Activated naive CD4-positive, alpha-beta T cell treated with anti-CD3 and anti-CD28 coated beads, Interleukin-2, amount 50 U/mL, for 24 hours (primary cell): ENCODE data around the gene GSE1.

ENCODE experiments used
- H3K27ac Mint-ChIP-seq: one replicate; pipeline ENCODE4 v1.8.0; 2021; ENCODE audit warnings: mild to moderate bottlenecking, mixed read lengths
- H3K27me3 Mint-ChIP-seq: one replicate; pipeline ENCODE4 v1.8.0; 2021; ENCODE audit warnings: mixed read lengths
- H3K36me3 Mint-ChIP-seq: one replicate; pipeline ENCODE4 v1.8.0; 2021; ENCODE audit warnings: mixed read lengths
- H3K4me1 Mint-ChIP-seq: one replicate; pipeline ENCODE4 v1.8.0; 2021; ENCODE audit warnings: mixed read lengths
- H3K4me3 Mint-ChIP-seq: one replicate; pipeline ENCODE4 v1.8.0; 2021; ENCODE audit warnings: mild to moderate bottlenecking, mixed read lengths
- H3K9me3 Mint-ChIP-seq: one replicate; pipeline ENCODE4 v1.8.0; 2021; ENCODE audit warnings: mixed read lengths

The GSE1 gene

DNA sequence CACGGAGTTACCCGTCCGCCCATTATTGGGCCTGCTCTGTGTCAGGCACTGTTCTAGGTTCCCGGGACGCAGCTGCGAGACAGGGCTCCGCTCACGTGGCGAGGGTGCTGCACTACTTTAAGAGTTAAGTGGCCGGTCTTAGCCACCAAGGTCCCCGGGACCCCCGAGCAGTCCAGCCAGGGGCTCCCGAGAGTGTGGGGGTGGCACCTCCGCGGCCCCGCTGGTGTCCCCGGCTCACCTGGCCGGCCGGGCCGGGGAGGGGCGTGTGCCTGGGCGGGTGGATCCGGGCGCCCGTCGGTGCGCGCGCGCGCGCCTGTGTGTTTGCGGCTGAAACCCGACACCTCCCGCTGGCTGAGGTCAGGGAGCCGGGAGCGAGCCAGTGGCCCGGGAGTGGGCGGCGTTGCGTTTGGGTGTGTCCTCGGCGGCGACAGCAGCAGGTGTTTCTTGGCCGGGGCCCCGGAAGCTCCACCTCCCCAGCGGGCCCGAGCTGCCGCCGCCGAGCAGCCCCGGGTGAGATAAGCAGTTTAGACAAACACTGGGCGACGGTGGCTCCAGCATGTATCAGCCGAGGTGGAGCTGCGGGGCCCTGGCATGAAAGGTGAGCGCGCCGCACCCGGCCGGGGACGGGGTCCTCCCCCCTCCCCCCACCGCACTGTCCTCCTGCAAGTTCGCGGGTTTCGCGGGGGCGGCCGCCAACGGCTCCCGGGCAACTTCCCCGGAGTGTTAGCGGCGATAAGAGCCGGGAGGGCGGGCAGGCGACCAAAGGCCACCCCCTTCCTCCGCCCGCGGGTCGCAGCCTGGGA, at the start of gene GSE1:
TSS of gene GSE1 (plus strand) at position 522 of the 803 bp plus-strand sequence. CDS start at position 592, 70 bp downstream.
- Mint-ChIP-seq H3K4me3 (peak within 1 kb of the TSS; percentile 58), H3K27me3 (peaks cover 4% of the 10 kb centered on the region), H3K36me3 (no peaks in the 10 kb centered on the region), H3K27ac (no peak within 1 kb of the TSS), H3K4me1 (peaks cover 37% of the 10 kb centered on the region), H3K9me3 (no peaks in the 10 kb centered on the region)

DNA sequence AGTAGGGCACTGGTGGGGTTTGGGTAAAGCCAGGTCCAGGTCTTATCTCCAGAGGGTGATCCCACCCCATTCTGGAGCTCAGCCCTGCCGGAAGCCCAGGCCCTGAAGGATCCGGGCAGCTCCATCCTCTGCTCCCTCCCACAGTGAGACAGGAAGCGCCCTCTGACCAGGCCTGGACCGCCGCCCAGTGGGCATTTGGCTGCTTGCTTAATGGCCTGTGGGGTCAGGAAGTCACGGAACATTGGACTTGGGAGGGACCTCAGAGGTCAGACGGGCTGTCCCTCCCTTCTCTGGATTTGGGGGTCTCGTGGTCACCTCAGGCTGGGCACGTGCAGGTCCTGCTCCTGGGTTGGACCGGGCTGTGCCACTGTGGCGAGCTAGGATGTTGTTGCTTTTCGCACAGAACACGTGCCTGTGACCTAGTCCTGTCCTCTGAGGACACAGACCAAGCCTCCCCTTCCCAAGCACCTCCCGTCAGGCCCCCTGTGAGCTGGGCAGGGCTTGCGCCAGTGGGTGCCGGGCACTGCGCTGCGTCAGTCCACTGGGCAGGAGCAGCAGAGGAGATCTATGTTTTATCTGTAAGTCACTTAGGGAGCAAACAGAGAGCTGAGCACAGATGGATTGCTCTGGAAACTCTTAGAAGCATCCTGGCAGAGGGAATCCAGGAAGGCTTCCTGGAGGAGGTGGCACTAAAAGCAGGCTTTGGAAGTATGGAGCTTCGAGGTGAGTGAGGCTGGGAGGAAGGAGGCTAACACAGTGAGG, 49.4 kb upstream of the GSE1 start:
- Mint-ChIP-seq H3K27ac (no peak overlapping the region), H3K9me3 (no peaks in the 10 kb centered on the region), H3K36me3 (no peaks in the 10 kb centered on the region), H3K4me1 (peaks cover 46% of the 10 kb centered on the region), H3K27me3 (no peaks in the 10 kb centered on the region), H3K4me3 (no peak overlapping the region)

DNA sequence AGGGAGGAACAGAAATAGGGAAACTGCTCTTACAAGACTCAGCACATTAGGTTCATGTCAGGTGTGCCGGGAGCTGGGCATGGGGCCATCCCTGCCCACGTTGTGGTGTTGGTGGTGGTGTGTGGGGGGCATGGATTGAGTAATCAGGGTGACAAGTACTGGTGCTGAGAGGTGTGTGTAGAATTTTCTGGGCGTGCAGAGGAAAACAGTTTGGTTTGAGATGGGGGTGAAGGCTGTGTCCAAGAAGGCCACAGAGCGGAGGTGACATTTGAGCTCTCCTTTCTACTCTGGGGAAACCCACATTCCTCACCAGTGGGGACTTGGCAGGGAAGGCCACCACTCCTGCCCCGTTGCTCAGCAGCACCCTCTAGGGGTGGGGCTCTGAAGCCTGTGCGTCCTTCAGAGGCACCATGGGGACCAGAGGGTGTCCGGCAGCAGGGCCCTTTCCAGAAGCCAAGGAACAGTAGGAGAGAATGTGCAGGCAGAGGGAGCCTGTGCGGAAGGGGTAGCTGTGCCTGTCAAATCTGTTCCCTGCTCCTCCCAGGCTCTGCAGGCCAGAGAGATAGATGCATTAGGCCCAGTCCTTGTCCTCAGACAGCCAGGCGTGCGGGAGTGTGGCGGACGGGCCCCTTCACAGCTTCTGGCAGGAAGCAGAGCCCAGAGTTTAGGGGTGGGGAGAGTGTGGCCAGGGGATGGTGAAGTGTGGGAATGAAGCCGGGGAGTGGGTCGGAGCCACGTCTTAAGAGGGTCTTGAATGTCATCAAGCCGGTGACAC, 48.7 kb upstream of the GSE1 start:
- Mint-ChIP-seq H3K4me3 (no peak overlapping the region), H3K27ac (no peak overlapping the region), H3K27me3 (no peaks in the 10 kb centered on the region), H3K9me3 (no peaks in the 10 kb centered on the region), H3K36me3 (no peaks in the 10 kb centered on the region), H3K4me1 (peaks cover 49% of the 10 kb centered on the region)

DNA sequence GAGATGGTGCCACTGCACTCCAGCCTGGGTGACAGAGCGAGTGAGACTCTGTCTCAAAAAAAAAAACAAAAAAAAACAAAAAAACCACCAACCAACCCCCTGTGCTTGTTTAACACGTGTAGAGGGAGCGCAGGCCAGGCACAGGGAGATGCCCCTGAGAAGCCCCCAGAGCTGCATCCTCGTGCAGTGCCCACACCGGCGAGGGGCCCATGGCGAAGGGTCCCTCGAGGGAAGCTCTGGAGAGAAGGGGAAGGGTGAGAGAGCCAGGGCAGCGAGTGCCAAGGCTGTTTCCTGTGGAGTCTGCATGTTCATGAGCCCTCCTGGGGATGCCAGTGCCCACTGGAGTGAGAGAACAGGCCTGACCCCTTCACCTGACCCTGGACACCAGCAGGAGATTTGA, 47.8 kb upstream of the GSE1 start:
- Mint-ChIP-seq H3K36me3 (no peaks in the 10 kb centered on the region), H3K4me1 (peaks cover 55% of the 10 kb centered on the region), H3K27ac (no peak overlapping the region), H3K4me3 (no peak overlapping the region), H3K27me3 (no peaks in the 10 kb centered on the region), H3K9me3 (no peaks in the 10 kb centered on the region)

DNA sequence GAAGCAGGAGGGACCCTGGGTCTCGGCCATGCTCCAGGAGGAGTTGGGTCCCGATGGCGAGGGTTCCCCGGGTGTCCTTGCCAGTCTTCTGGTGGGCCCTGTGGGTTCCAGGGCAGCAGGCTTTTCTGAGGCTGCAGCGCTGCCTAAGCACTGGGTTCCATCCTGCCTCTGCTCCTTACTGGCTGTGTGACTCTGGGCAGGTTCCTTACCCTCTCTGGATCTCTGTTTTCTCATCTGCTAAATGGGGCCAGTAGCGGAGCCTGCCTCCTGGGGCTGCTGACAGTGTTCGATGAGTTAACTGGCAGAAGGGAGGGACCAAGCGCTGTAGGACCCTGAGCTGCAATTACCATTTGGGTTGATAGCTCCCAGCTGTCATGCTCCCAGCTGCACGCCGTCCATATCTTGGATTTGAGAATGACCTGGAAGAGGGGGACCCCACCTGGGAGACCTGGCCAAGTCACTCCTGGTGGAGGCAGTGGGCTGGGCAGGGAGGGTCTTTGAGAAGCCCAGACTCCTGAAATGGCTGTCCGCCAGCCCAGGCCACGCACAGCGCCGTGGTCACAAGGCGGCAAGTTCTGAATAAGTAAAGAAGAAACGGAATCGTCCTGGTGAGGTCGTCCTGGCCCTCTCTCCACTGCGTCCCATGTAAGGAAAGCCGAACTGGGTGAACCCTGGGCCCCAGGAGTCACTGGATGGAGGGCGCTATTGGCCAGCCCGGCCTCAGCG, 47.2 kb upstream of the GSE1 start:
- Mint-ChIP-seq H3K27ac (no peak overlapping the region), H3K36me3 (no peaks in the 10 kb centered on the region), H3K4me1 (peaks cover 61% of the 10 kb centered on the region), H3K9me3 (no peaks in the 10 kb centered on the region), H3K4me3 (no peak overlapping the region), H3K27me3 (no peaks in the 10 kb centered on the region)

DNA sequence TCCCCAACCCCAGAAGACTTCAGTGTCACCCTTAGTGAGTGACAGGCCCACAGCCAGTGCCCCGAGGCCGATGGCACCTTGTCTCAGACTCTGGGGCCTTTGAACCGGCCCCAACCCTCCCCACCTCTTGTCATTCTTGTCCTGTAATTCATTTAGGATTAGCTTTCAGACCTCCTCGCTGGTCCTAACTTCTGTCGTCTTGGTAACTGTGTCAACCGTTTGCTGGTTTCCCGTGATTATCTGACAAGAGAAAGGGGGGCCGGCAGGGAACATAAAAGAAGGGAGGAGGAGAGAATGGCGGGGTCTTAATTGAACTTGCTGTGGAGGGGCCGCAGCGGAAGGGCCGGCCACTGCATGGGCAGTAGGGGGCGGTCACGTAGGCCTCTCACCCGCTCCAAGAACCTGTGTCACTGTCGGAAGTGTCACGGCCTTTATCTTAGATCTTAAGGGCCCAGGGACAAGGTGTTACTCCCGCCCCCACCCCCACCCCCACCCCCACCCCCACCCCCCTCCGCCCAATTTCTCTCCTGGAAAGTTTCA, 46.5 kb upstream of the GSE1 start:
- H3K27ac Mint-ChIP-seq, result peak overlapping the region; percentile 23
- no peak overlapping the region for H3K4me3 Mint-ChIP-seq
- no peaks in the 10 kb centered on the region for H3K27me3 Mint-ChIP-seq
- peaks cover 68% of the 10 kb centered on the region for H3K4me1 Mint-ChIP-seq
- H3K9me3 Mint-ChIP-seq, result no peaks in the 10 kb centered on the region
- no peaks in the 10 kb centered on the region for H3K36me3 Mint-ChIP-seq

DNA sequence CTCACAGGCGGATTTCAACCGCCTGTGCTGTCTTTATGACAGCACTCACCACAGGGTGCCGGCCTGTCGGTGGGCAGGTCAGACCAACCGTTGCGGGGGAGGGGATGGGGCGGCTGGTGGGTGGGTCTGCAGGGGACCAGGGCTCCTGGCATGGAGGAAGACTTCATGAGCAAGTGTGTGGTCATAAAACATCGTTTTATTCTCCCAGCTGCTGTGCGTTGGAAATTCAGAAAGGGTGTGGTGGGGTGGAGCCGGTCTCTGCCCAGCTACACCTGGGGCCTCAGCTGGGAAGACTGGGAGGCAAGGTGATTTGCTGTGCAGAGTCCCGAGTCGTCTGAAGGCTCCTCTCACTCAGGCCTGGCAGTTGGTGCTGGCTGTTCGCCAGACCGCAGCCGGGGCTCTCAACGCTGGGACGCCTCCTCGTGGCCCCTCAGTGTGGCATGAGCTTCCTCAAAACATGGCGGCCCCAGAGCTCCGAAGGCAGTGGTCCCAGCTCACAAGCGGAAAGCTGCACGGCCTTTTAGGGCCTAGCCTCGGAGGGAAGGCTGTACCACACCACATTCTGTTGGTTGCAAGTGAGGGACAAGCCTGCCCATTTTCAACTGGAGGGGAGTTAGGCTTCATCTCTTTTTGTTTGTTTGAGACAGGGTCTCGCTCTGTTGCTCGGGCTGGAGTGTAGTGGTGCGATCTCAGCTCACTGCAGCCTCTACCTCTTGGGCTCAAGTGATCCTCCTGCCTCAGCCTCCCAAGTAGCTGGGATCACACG, 45.8 kb upstream of the GSE1 start:
- Mint-ChIP-seq H3K4me1 (peaks cover 73% of the 10 kb centered on the region), H3K9me3 (no peaks in the 10 kb centered on the region), H3K4me3 (no peak overlapping the region), H3K27me3 (no peaks in the 10 kb centered on the region), H3K36me3 (no peaks in the 10 kb centered on the region), H3K27ac (no peak overlapping the region)

DNA sequence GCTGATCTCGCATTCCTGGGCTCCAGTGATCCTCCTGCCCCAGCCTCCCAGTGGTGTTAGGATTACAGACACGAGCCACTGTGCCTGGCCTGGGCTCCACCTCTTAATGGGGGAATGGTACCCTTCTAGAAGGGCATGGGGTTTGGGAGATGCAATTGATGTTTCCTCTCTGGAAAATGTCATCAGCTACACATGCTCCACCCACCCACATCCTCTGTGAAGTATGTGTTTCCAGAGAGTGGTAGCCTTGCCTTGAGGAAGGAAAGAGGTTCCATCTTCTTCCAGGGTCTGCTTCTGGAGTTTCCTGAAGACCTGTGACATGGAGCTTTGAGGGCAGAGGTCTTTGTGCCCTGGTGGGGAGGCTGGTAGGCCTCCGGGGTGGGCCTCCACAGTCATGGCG, 45.2 kb upstream of the GSE1 start:
- H3K27me3 Mint-ChIP-seq, result no peaks in the 10 kb centered on the region
- no peaks in the 10 kb centered on the region for H3K36me3 Mint-ChIP-seq
- H3K4me1 Mint-ChIP-seq, result peaks cover 69% of the 10 kb centered on the region
- H3K4me3 Mint-ChIP-seq, result no peak overlapping the region
- H3K9me3 Mint-ChIP-seq, result no peaks in the 10 kb centered on the region
- H3K27ac Mint-ChIP-seq, result no peak overlapping the region

DNA sequence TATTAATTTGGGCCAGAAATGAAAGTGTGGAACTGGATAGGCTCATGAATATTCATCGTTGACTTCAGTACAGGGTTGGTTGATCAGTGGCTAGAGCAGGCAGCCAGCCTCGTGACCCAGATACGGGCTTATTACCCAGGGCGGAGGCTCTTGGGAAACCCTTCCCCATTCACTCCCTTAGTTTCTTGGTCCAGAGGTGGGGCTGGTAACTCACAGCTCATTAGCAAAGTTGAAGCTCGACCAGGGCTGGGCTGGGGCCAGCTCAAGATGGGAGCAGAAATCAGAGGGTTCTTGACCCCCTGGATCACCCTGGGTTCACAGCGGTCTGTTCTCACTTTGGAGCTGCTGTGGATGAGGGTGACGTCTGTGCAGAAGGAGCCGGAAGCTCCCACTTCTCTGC, 44.6 kb upstream of the GSE1 start:
- H3K9me3 Mint-ChIP-seq, result no peaks in the 10 kb centered on the region
- peaks cover 1% of the 10 kb centered on the region for H3K36me3 Mint-ChIP-seq
- H3K4me1 Mint-ChIP-seq, result peaks cover 69% of the 10 kb centered on the region
- no peak overlapping the region for H3K27ac Mint-ChIP-seq
- no peak overlapping the region for H3K4me3 Mint-ChIP-seq
- H3K27me3 Mint-ChIP-seq, result no peaks in the 10 kb centered on the region

DNA sequence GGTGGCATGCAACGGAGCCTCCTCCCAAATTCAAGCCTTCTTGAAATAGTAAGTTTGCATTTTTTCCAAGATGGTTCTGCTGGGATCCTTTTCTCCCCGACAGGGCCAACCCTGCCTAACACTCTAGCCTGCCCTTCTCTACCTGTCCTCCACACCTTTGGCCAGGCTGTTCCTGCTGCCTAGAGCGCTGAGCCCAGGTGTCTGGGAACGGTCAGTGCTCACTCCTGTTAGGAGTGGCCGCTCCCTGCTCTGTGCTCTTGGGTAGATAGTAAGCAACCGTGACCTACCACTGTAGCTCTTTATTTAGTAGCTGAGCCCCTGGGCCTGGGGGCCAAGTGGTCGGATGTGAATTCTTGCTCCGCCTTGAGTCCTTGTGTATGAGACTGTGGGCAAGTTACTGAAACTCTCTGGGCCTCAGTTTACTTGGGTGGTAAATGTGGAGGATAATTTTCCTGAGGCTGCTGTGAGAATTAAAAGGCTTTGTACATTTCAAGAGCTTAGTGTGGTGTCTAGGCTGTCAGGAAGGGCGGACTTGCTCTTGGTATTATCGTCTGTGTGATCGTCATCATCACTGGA, 44.0 kb upstream of the GSE1 start:
- Mint-ChIP-seq H3K9me3 (no peaks in the 10 kb centered on the region), H3K27ac (peak overlapping the region; percentile 8), H3K27me3 (no peaks in the 10 kb centered on the region), H3K4me3 (no peak overlapping the region), H3K36me3 (peaks cover 1% of the 10 kb centered on the region), H3K4me1 (peaks cover 66% of the 10 kb centered on the region)

DNA sequence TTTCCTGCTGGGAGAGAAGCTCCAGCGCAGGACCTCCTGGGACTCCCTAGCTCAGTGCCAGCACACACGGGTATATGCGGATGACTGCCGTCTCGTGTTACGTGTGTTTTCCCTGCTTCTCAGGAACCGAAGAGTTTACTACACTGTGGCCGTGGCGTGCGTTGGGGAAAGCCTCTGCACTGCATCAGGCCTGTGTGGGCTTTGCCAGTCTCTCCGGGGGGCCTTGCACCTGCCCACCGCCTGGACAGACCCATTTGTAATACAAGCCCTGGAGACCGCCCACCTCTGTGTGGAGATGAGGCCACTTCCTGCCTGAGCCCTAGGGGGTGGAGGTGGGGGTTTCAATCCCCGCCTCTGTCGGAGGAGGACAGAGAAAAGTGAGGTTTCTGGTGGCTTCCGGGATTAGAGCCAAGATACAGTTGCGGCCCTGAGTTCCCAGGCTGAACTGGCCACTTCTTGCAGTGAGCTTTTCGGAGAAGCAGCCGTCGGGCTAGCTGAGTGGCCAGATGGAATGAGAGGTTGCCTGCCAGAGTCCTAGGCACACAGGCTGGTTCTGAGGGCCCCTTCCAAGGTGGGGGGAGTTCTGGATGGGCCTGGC, 43.4 kb upstream of the GSE1 start:
- Mint-ChIP-seq H3K9me3 (no peaks in the 10 kb centered on the region), H3K4me1 (peaks cover 60% of the 10 kb centered on the region), H3K27me3 (no peaks in the 10 kb centered on the region), H3K27ac (no peak overlapping the region), H3K4me3 (peak overlapping the region; percentile 39), H3K36me3 (peaks cover 1% of the 10 kb centered on the region)

DNA sequence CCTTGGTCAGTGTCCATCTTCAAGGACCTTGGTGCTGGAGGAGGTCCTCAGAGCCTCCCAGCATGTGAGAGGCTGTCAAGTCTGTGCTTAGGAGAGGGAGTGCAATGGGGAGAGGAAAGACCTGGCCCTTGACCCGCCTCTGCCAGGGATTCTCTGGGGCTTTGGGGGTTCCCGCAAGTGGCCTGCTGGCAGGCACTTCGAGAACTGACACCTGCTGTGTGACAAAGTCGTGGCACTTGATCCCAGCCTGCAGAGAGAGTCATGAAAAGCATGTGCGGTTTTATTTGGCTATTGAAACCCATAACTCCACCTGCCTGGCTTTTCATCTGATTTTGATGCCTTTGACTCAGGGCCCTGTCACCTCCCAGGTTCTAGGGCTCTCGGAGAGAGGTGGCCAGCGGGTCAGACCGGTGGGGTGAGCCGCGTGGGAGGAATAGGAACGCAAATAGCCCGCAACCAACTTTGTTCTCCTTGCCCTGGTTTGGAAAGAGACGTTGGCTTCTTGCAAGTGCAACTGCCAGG, 42.8 kb upstream of the GSE1 start:
- no peaks in the 10 kb centered on the region for H3K27me3 Mint-ChIP-seq
- peak overlapping the region; percentile 39 for H3K4me3 Mint-ChIP-seq
- peaks cover 1% of the 10 kb centered on the region for H3K36me3 Mint-ChIP-seq
- H3K9me3 Mint-ChIP-seq, result no peaks in the 10 kb centered on the region
- H3K4me1 Mint-ChIP-seq, result peaks cover 61% of the 10 kb centered on the region
- no peak overlapping the region for H3K27ac Mint-ChIP-seq

DNA sequence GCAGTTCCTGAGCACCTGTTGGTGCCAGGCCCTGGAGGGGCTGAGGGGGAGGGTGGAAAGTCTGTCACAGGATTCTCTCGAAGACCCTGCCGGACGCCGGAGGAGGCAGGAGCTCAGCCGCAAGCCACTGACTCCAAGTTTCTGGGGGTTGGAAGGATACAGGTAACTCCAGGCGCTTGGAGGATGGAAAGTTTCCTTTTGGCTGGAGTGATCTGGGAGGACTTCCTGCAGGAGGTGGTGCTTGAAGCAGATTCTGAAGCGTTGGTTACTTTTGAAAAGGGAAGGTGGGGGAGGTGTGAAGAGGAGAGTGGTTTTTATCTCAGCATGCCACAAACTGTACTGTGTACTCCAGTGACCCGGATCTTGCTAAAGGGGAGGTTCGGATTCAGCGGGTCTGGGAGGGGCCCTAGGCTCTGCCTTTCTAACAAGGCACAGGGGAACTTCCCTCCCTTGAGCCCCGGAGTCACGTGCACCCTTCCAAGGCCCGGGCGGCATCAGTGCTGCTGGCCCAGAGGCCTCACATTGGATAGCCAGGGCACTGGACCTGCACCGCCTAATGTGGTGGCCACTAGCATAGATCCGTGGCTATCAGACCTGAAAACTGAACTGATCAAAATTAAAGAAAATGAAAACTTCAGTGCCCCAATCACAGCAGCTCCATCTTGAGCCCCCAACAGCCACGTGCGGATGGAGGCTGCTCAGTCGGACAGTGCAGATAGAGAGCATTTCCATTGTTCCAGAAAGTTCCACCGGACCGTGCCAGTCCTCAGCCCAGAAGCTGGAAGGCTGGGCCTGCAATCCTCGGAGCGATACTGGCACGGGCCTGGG, 42.2 kb upstream of the GSE1 start:
- H3K4me3 Mint-ChIP-seq, result peak overlapping the region; percentile 33
- no peaks in the 10 kb centered on the region for H3K27me3 Mint-ChIP-seq
- no peaks in the 10 kb centered on the region for H3K9me3 Mint-ChIP-seq
- H3K36me3 Mint-ChIP-seq, result peaks cover 3% of the 10 kb centered on the region
- peak overlapping the region; percentile 46 for H3K27ac Mint-ChIP-seq
- peaks cover 67% of the 10 kb centered on the region for H3K4me1 Mint-ChIP-seq
